Activated naive CD8-positive, alpha-beta T cell treated with anti-CD3 and anti-CD28 coated beads, Interleukin-2, amount 50 U/mL, for 24 hours (primary cell): ENCODE results near the gene SPATA31C2.

Experiments used
- ATAC-seq: fragments of 150-1000 bp; cut with Tn5 transposase; one replicate; pipeline ENCODE4 v1.10.0; 2021
- DNase-seq: peaks from one replicate; pipeline ENCODE4 v3.0.0; 2021
- H3K27ac Mint-ChIP-seq: one replicate; pipeline ENCODE4 v1.8.0; 2021; ENCODE audit warnings: mild to moderate bottlenecking, mixed read lengths
- H3K27me3 Mint-ChIP-seq: one replicate; pipeline ENCODE4 v1.8.0; 2021; ENCODE audit warnings: mixed read lengths
- H3K36me3 Mint-ChIP-seq: one replicate; pipeline ENCODE4 v1.8.0; 2021; ENCODE audit warnings: low read depth, mixed read lengths
- H3K4me1 Mint-ChIP-seq: one replicate; pipeline ENCODE4 v1.8.0; 2021; ENCODE audit warnings: mixed read lengths
- H3K4me3 Mint-ChIP-seq: one replicate; pipeline ENCODE4 v1.8.0; 2021; ENCODE audit warnings: mild to moderate bottlenecking, moderate library complexity, mixed read lengths
- H3K9me3 Mint-ChIP-seq: one replicate; pipeline ENCODE4 v1.8.0; 2021; ENCODE audit warnings: mixed read lengths

Gene SPATA31C2

GRCh38 chr9:88106492-88106891 lies 31.8 kb downstream of the SPATA31C2 start:
- Mint-ChIP-seq H3K4me3 (no peak overlapping the region), H3K27ac (no peak overlapping the region), H3K36me3 (no peaks in the 10 kb centered on the region), H3K9me3 (peaks cover 4% of the 10 kb centered on the region), H3K27me3 (peaks cover 39% of the 10 kb centered on the region), H3K4me1 (peaks cover 1% of the 10 kb centered on the region)
- ATAC-seq (no peak), DNase-seq (peak; percentile 4)

- peaks cover 9% of the 10 kb centered on the region for H3K27me3 Mint-ChIP-seq
- H3K4me1 Mint-ChIP-seq: no peaks in the 10 kb centered on the region
Observed at GRCh38 chr9:88092797-88093331, 45.4 kb downstream of the SPATA31C2 start.

GRCh38 chr9:88090151-88090581 lies 48.1 kb downstream of the SPATA31C2 start:
- H3K9me3 Mint-ChIP-seq: no peaks in the 10 kb centered on the region
- DNase-seq: no peak

More at GRCh38 chr9:88092797-88093331, 45.4 kb downstream of the SPATA31C2 start:
- ATAC-seq (no peak), DNase-seq (no peak)
- Mint-ChIP-seq H3K36me3 (no peaks in the 10 kb centered on the region), H3K9me3 (no peaks in the 10 kb centered on the region), H3K27ac (no peak overlapping the region), H3K4me3 (no peak overlapping the region)

GRCh38 chr9:88087906-88088305 lies 50.4 kb downstream of the SPATA31C2 start:
- H3K4me1 Mint-ChIP-seq: no peaks in the 10 kb centered on the region
- no peak overlapping the region for H3K4me3 Mint-ChIP-seq
- ATAC-seq (no peak), DNase-seq (no peak)
- H3K27me3 Mint-ChIP-seq: peaks cover 14% of the 10 kb centered on the region
- no peaks in the 10 kb centered on the region for H3K36me3 Mint-ChIP-seq
- H3K9me3 Mint-ChIP-seq: no peaks in the 10 kb centered on the region
- no peak overlapping the region for H3K27ac Mint-ChIP-seq

More at GRCh38 chr9:88090151-88090581, 48.1 kb downstream of the SPATA31C2 start:
- ATAC-seq: no peak
- no peak overlapping the region for H3K4me3 Mint-ChIP-seq
- H3K36me3 Mint-ChIP-seq: no peaks in the 10 kb centered on the region
- H3K27me3 Mint-ChIP-seq: peaks cover 13% of the 10 kb centered on the region
- no peaks in the 10 kb centered on the region for H3K4me1 Mint-ChIP-seq
- H3K27ac Mint-ChIP-seq: no peak overlapping the region

GRCh38 chr9:88085476-88085875 lies 52.8 kb downstream of the SPATA31C2 start:
- Mint-ChIP-seq H3K27me3 (peaks cover 12% of the 10 kb centered on the region), H3K9me3 (no peaks in the 10 kb centered on the region), H3K27ac (no peak overlapping the region), H3K36me3 (no peaks in the 10 kb centered on the region), H3K4me3 (no peak overlapping the region), H3K4me1 (no peaks in the 10 kb centered on the region)
- no peak for DNase-seq
- ATAC-seq: no peak

GRCh38 chr9:88084357-88085183 lies 53.7 kb downstream of the SPATA31C2 start:
- Mint-ChIP-seq H3K27me3 (peaks cover 17% of the 10 kb centered on the region), H3K9me3 (no peaks in the 10 kb centered on the region), H3K4me1 (no peaks in the 10 kb centered on the region), H3K36me3 (no peaks in the 10 kb centered on the region), H3K27ac (no peak overlapping the region), H3K4me3 (no peak overlapping the region)
- no peak for ATAC-seq
- DNase-seq: no peak
